ENCODE results near the gene PDCD1. TPM values are rescaled to one million over a fixed set of nuclear protein-coding genes. Genes with fewer than 3 reads are reported as not detected.
A peak's percentile ranks its signal among the peaks of the same experiment; 100 is the strongest.

Gene PDCD1
- total RNA-seq, 1 donor from 2014 or later, result not detected

DNA sequence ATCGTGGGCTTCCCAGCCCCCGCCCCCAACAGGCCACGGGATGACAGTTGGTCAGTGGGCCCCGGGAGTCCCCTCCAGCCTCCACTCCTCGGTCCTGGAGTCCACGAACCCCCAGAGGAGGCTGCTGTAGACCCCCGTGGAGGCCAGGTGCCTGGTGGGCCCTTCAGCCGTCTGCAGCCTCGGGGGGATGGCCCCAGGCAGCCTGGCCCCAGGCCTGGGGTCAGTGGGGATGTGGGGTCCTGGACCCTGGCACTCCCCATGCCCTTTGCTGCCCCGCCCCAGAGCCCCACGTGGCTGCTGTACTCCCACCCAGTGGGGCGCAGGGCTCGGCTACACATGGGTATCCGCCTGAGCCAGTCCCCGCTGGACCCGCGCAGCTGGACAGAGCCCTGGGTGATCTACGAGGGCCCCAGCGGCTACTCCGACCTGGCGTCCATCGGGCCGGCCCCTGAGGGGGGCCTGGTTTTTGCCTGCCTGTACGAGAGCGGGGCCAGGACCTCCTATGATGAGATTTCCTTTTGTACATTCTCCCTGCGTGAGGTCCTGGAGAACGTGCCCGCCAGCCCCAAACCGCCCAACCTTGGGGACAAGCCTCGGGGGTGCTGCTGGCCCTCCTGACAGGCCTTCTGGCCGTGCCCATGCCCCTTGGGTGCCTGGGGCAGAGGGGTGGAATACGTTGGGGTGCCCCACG is 42.1 kb downstream of the PDCD1 start:
- TF ChIP-seq, protein P1, sequence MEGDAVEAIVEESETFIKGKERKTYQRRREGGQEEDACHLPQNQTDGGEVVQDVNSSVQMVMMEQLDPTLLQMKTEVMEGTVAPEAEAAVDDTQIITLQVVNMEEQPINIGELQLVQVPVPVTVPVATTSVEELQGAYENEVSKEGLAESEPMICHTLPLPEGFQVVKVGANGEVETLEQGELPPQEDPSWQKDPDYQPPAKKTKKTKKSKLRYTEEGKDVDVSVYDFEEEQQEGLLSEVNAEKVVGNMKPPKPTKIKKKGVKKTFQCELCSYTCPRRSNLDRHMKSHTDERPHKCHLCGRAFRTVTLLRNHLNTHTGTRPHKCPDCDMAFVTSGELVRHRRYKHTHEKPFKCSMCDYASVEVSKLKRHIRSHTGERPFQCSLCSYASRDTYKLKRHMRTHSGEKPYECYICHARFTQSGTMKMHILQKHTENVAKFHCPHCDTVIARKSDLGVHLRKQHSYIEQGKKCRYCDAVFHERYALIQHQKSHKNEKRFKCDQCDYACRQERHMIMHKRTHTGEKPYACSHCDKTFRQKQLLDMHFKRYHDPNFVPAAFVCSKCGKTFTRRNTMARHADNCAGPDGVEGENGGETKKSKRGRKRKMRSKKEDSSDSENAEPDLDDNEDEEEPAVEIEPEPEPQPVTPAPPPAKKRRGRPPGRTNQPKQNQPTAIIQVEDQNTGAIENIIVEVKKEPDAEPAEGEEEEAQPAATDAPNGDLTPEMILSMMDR (IDR thresholded peaks at IDR 0.05), result no peak
- H3K36me3 ChIP-seq, result no peaks in the 10 kb centered on the region
- H3K27ac ChIP-seq, result no peak overlapping the region
- intact Hi-C loops (cut with DNase I), result no loop called here
- H3K4me3 ChIP-seq, result no peak overlapping the region
- no peaks in the 10 kb centered on the region for H3K4me1 ChIP-seq
- H3K9me3 ChIP-seq, result no peaks in the 10 kb centered on the region
- no peaks in the 10 kb centered on the region for H3K27me3 ChIP-seq
- DNase-seq (ENCODE audit: low spot score in 2 of 2), result no peak

DNA sequence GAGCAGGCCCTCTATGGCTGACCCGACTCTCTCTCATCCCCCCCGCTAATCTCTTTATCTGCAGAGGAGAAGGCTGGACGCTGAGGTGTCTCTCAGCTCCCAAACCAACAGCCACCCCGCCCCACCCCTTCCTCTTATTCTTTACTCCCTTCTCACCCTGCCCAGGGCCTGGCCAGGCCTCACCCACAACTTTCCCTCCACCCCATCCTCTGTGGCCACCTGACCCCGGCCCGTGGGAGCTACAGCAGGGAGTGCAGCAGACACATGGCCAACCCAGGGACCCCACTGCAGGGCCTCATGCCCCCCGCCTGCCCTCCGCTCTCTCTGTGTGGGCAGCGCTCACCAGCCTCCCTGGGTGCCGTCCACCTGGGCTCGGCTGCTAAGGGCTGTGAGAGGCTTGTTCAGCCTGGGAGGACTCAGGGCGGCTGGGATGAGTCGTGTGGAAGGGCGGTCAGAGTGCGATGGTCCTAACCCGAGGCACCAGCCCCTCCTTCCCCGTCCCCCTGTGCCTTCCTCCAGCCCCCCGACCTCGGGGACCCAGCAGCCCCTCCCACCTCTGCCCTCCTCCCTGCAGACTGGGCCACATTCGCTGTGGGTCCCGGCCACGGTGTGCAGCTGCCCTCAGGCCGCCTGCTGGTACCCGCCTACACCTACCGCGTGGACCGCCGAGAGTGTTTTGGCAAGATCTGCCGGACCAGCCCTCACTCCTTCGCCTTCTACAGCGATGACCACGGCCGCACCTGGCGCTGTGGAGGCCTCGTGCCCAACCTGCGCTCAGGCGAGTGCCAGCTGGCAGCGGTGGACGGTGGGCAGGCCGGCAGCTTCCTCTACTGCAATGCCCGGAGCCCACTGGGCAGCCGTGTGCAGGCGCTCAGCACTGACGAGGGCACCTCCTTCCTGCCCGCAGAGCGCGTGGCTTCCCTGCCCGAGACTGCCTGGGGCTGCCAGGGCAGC is 42.9 kb downstream of the PDCD1 start:
- Histone ChIP-seq H3K27me3 (no peaks in the 10 kb centered on the region), H3K27ac (no peak overlapping the region), H3K4me3 (no peak overlapping the region), H3K4me1 (no peaks in the 10 kb centered on the region), H3K36me3 (no peaks in the 10 kb centered on the region), H3K9me3 (no peaks in the 10 kb centered on the region)
- TF ChIP-seq, protein P1 (IDR thresholded peaks at IDR 0.05), result no peak
- intact Hi-C loops (cut with DNase I), result no loop called here
- peak in 1 of 2 donors; percentile 59 for DNase-seq (ENCODE audit: low spot score in 2 of 2)

DNA sequence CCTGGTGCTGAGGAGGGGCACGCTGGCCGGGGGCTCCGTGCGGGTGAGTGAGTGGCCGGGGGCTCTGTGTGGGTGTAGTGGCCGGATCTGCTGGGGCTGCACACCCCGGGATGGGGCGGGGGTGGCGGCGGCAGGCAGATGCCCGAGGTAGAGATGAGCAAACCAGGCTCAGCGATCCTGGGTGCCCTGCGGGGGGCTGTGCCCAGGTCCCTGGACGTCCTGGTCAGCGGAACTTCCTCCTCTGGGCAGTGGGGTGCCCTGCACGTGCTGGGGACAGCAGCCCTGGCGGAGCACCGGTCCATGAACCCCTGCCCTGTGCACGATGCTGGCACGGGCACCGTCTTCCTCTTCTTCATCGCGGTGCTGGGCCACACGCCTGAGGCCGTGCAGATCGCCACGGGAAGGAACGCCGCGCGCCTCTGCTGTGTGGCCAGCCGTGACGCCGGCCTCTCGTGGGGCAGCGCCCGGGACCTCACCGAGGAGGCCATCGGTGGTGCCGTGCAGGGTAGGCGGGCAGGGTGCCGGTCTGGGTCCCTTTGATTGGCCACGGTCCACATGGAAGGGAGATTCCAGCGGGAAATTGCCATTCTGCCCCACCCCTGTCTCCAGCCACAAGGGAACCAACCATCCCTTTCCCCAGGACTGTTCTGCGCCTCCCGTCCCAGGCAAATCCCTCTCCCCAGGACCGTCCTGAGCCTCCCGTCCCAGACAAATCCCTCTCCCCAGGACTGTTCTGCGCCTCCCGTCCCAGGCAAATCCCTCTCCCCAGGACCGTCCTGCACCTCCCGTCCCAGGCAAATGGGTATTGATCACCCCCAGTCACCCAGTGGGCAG is 43.8 kb downstream of the PDCD1 start:
- no peak overlapping the region for H3K27ac ChIP-seq
- peak in 1 of 2 donors; percentile 53 for DNase-seq (ENCODE audit: low spot score in 2 of 2)
- no peaks in the 10 kb centered on the region for H3K27me3 ChIP-seq
- intact Hi-C loops (cut with DNase I), result no loop called here
- no peaks in the 10 kb centered on the region for H3K9me3 ChIP-seq
- no peaks in the 10 kb centered on the region for H3K36me3 ChIP-seq
- peaks cover 3 to 5% of the 10 kb centered on the region in 2 donors for H3K4me1 ChIP-seq
- TF ChIP-seq, protein P1 (IDR thresholded peaks at IDR 0.05), result no peak
- no peak overlapping the region for H3K4me3 ChIP-seq

DNA sequence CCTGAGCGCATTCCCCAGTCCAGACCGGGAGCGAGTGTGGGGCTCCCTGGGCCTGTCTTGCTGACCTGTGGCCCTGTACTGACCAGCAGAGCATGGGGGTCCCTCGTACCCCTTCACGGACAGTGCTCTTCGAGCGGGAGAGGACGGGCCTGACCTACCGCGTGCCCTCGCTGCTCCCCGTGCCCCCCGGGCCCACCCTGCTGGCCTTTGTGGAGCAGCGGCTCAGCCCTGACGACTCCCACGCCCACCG is 44.4 kb downstream of the PDCD1 start:
- Histone ChIP-seq H3K4me1 (peaks cover 5% of the 10 kb centered on the region in 2 donors), H3K27ac (no peak overlapping the region), H3K27me3 (no peaks in the 10 kb centered on the region), H3K4me3 (no peak overlapping the region), H3K36me3 (no peaks in the 10 kb centered on the region), H3K9me3 (no peaks in the 10 kb centered on the region)
- intact Hi-C loops (cut with DNase I), result no loop called here
- DNase-seq (ENCODE audit: low spot score in 2 of 2), result no peak
- TF ChIP-seq, protein P1 (IDR thresholded peaks at IDR 0.05), result no peak

DNA sequence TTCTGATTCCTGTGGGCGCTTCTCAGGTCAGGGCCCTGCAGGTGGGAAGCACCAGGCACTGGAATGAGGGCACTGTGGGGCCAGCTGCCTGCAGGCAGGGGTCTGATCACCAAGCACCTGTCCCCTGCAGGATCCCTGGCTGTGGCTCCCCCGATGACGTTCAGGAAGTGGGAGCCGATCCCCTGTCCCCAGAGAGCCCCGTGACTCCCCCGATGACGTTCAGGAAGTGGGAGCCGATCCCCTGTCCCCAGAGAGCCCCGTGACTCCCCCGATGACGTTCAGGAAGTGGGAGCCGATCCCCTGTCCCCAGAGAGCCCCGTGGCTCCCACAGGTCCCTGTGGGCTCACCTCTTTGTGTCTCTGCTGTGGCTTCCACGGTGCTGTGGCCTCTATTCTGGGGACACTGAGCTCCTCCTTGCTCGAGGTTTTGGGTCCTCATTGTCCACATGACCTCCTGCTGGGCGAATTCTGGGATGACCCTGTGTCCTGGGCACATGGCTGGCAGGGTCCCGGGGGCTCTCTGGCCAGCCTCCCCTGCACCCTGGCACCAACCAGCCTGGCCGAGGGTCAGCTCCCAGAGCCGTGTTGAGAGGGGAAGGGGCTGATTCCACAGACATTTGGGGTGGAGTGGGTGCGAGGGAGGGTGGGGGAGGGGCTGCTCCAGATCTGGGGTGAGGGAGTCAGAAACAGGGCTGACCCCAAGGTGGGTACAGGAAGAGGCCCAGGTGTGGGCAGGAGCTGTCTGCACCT is 44.9 kb downstream of the PDCD1 start:
- DNase-seq (ENCODE audit: low spot score in 2 of 2), result peak in 1 of 2 donors; percentile 64
- no peaks in the 10 kb centered on the region for H3K9me3 ChIP-seq
- TF ChIP-seq, protein P1 (IDR thresholded peaks at IDR 0.05), result no peak
- peaks cover 5% of the 10 kb centered on the region in 2 donors for H3K4me1 ChIP-seq
- H3K27me3 ChIP-seq, result no peaks in the 10 kb centered on the region
- H3K36me3 ChIP-seq, result no peaks in the 10 kb centered on the region
- intact Hi-C loops (cut with DNase I), result no loop called here
- no peak overlapping the region for H3K4me3 ChIP-seq
- no peak overlapping the region for H3K27ac ChIP-seq

Measured in ascending aorta (tissue), 2 donors.